HAP-1 (cell line): Measurements from ENCODE around the gene RPTOR.

ENCODE experiments used
- DNase-seq, 2 experiments: peaks; one replicate each; pipeline ENCODE4 v3.0.0-alpha.2; 2016 to 2020; ENCODE audit warnings: low spot score in 2 of 2
- H3K27me3 ChIP-seq: fragments of 250-450 bp; sonication (Bioruptor Pico); 2 replicates; pipeline ENCODE4 v1.5.1; 2020; ENCODE audit warnings: low read depth, mild to moderate bottlenecking, moderate library complexity
- H3K36me3 ChIP-seq: fragments of 250-450 bp; sonication (Bioruptor Pico); replicated peaks from 2 replicates; pipeline ENCODE4 v1.5.1; 2020; ENCODE audit warnings: mild to moderate bottlenecking
- H3K4me1 ChIP-seq: fragments of 250-450 bp; sonication (Bioruptor Pico); 2 replicates; pipeline ENCODE4 v1.5.1; 2020; ENCODE audit warnings: mild to moderate bottlenecking
- H3K4me3 ChIP-seq: fragments of 250-450 bp; sonication (Bioruptor Pico); 2 replicates; pipeline ENCODE4 v1.5.1; 2020; ENCODE audit warnings: mild to moderate bottlenecking, moderate library complexity
- H3K9me3 ChIP-seq: fragments of 250-450 bp; sonication (Bioruptor Pico); 2 replicates; pipeline ENCODE4 v1.5.1; 2020; ENCODE audit warnings: mild to moderate bottlenecking, moderate library complexity
- in situ Hi-C: fragments of 300-500 bp; cut with MboI; formaldehyde crosslinking; loops from 3 replicates; pipeline ENCODE4 v1.14.3; 2020; ENCODE audit warnings: low sequenced_read_pairs, inconsistent platforms, mixed read lengths

Gene RPTOR

DNA sequence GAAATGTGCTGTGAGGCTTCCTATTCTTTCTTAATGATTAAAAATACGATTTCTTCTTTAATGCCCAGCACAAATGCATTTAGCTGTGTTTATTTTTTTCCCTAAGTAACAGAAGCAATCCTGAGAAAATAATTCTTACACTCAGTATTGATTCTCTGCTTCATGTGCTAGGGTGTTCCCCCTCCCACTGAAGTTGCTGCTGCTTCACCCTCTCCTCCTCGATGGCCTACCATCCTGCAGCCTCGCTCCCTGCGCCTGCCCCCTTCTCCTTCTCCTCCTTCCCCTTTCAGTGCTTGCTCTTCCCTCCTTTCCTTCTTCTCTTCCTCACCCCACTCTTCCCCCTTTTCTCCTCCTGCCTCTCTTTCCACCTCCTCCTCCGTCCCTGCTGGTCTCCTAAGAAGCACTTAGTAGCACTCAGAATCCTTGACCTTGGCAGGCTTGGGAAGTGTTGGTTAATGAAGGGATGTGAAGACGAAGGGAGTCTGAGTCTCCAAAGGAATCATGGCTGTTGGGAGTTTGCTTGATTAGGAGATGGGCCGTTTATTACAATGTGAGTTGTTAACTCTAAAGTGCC is 119.7 kb downstream of the RPTOR start:
- no peak overlapping the region for H3K4me3 ChIP-seq
- H3K9me3 ChIP-seq = no peaks in the 10 kb centered on the region
- no peaks in the 10 kb centered on the region for H3K36me3 ChIP-seq
- no peak for DNase-seq
- in situ Hi-C loops = no loop called here
- peaks cover 3% of the 10 kb centered on the region for H3K4me1 ChIP-seq
- H3K27me3 ChIP-seq = no peaks in the 10 kb centered on the region

GRCh38 chr17:80665792-80666191 is 121.2 kb downstream of the RPTOR start:
- in situ Hi-C loops = no loop called here
- Histone ChIP-seq H3K9me3 (no peaks in the 10 kb centered on the region), H3K36me3 (no peaks in the 10 kb centered on the region), H3K4me1 (peaks cover 3% of the 10 kb centered on the region), H3K27me3 (no peaks in the 10 kb centered on the region), H3K4me3 (no peak overlapping the region)
- DNase-seq = no peak

- Histone ChIP-seq H3K36me3 (no peaks in the 10 kb centered on the region), H3K9me3 (no peaks in the 10 kb centered on the region), H3K27me3 (no peaks in the 10 kb centered on the region), H3K4me1 (peaks cover 3% of the 10 kb centered on the region), H3K4me3 (no peak overlapping the region)
- no peak for DNase-seq
- in situ Hi-C loops = no loop called here
Observed at GRCh38 chr17:80666867-80667266, 122.2 kb downstream of the RPTOR start.

- H3K4me3 ChIP-seq = no peak overlapping the region
- peaks cover 3% of the 10 kb centered on the region for H3K4me1 ChIP-seq
- in situ Hi-C loops = no loop called here
Observed at GRCh38 chr17:80667462-80668277, 123.0 kb downstream of the RPTOR start.

DNA sequence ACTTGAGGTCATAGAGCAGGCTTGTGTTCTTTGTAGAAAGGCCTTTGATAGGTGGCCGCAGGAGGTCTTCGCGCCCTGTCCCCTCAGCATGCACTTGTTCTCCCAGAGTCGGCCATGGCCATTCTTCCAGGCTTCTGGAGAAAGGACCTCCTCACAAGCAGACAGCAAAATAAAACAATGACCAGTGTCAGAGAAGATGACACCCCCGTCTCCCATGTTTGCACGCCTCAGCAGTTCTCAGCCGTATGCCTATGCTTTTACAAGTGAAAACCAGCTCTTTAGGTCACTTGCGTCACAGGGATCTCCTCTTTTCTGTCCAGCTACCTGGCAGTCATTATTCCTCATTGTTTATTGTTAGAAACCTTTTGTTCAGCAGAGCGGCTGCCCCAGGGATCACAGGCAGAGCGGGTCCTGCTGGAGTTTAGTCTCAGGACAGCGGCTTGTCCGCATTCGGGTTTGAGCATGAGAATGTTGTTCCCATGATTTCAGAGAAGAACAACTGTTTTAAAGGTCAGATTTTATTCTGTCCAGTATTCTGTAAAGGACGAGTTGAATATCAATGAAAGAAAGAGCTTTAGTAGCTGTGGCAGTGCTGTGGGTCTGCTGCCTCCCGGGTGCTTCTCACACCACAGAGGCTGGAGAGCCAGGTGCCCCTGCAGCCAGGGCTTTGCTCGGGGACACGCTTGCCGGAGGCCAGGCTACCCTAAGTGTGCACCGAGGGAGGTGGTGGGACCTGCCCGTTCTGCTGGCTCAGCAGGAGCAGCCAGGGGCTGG is 123.9 kb downstream of the RPTOR start:
- in situ Hi-C loops = no loop called here
- no peak for DNase-seq
- no peak overlapping the region for H3K4me3 ChIP-seq
- H3K9me3 ChIP-seq = no peaks in the 10 kb centered on the region
- H3K36me3 ChIP-seq = no peaks in the 10 kb centered on the region
- no peaks in the 10 kb centered on the region for H3K27me3 ChIP-seq
- H3K4me1 ChIP-seq = peaks cover 3% of the 10 kb centered on the region

More at GRCh38 chr17:80667462-80668277, 123.0 kb downstream of the RPTOR start:
- Histone ChIP-seq H3K36me3 (no peaks in the 10 kb centered on the region), H3K27me3 (no peaks in the 10 kb centered on the region), H3K9me3 (no peaks in the 10 kb centered on the region)
- no peak for DNase-seq

DNA sequence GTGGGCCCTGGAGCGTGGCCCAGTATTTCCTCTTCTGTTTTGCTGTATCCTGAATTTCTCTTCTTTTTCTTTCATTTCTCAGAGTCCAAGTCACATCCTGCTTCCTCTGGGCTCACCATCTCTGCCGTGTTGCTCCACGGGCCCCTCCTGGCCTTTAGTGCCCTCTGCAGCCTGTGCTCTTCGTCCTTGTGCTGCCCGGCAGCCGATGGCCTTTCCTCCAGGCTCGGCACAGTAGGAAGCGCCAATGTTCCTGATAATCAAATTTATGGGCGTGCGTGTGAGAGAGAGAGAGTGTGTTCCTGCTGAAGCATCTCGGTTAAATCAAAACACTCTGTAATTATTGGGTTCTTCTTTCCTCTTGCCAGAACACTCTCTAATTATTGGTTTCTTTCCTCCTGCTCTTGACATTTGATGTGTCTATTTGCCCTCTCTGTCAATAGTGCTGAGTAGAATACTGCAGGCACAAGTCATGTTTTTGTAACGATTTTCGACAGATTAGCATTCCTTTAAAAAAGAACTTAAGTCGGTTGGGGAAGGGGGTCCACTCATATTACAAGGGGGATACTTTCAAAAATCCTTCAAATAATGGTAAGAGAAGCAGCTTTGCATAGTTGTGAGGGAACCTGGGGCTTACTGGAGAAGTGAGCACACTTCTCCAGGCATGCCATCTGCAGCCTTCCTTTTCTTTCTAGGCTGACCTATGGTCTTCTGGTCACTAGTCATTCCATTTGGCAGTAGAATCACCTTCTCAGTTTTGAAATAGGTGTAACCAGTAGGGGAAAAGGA is 126.6 kb downstream of the RPTOR start:
- in situ Hi-C loops = no loop called here
- no peaks in the 10 kb centered on the region for H3K36me3 ChIP-seq
- no peak overlapping the region for H3K4me3 ChIP-seq
- no peak for DNase-seq
- no peaks in the 10 kb centered on the region for H3K4me1 ChIP-seq
- no peaks in the 10 kb centered on the region for H3K27me3 ChIP-seq
- H3K9me3 ChIP-seq = no peaks in the 10 kb centered on the region

DNA sequence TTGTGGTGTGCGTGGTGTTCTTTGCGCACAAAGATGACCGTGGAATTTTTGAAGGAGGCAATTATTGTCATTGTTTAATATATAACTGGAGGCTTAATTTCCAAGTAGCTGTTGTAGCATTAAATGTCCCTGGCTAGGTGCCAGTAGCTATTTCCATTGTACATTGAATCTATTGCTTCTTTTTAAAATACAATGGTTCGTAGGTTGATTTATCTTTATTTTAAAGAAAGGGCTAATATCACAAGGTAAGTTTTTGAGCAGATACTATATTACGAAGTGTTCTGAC is 127.1 kb downstream of the RPTOR start:
- H3K9me3 ChIP-seq = no peaks in the 10 kb centered on the region
- H3K36me3 ChIP-seq = no peaks in the 10 kb centered on the region
- no peak overlapping the region for H3K4me3 ChIP-seq
- H3K4me1 ChIP-seq = no peaks in the 10 kb centered on the region
- no peak for DNase-seq
- H3K27me3 ChIP-seq = no peaks in the 10 kb centered on the region
- in situ Hi-C loops = no loop called here

GRCh38 chr17:80673152-80673920 is 128.7 kb downstream of the RPTOR start:
- in situ Hi-C loops = no loop called here
- no peaks in the 10 kb centered on the region for H3K27me3 ChIP-seq
- no peaks in the 10 kb centered on the region for H3K36me3 ChIP-seq
- H3K9me3 ChIP-seq = no peaks in the 10 kb centered on the region
- H3K4me3 ChIP-seq = no peak overlapping the region
- H3K4me1 ChIP-seq = peaks cover 8% of the 10 kb centered on the region
- DNase-seq = no peak

DNA sequence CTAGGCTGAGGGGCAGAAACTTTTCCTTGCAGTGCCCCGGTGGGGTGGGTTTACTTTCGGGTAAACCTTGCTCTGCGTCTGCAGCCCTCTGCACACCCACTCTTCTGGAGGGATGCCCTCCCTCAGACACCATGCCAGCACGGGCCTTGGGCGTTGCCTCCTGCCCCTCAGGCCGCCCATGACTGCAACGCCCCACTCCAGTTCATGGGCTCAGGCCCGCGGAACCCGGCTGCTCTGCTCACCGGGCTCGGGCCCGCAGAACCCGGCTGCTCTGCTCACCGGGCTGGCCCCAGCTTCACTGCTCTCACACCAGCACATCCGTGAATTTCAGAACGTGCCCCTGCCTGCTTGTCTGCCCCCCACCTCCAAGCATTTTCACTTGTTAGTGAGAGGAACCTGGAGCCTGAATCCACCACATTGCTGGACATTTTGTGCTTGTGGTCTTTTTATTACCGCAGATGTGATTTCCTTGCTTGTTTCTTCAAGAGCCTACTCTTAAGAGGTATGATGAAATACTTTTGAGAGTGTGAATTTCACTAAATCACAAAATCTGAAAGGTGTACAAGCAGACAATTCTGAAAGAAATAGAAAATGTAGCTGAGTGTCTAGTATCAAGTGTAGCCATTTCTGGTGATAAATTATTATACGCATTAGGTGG is 130.9 kb downstream of the RPTOR start:
- in situ Hi-C loops = no loop called here

GRCh38 chr17:80676096-80676466 is 131.4 kb downstream of the RPTOR start:
- DNase-seq = no peak
- in situ Hi-C loops = no loop called here
- Histone ChIP-seq H3K4me1 (peaks cover 8% of the 10 kb centered on the region), H3K36me3 (no peaks in the 10 kb centered on the region), H3K9me3 (no peaks in the 10 kb centered on the region), H3K27me3 (no peaks in the 10 kb centered on the region), H3K4me3 (no peak overlapping the region)

More for the DNA sequence above, 130.9 kb downstream of the RPTOR start:
- DNase-seq = no peak
- H3K36me3 ChIP-seq = no peaks in the 10 kb centered on the region
- H3K4me3 ChIP-seq = no peak overlapping the region
- H3K9me3 ChIP-seq = no peaks in the 10 kb centered on the region
- H3K27me3 ChIP-seq = no peaks in the 10 kb centered on the region
- H3K4me1 ChIP-seq = peaks cover 8% of the 10 kb centered on the region

DNA sequence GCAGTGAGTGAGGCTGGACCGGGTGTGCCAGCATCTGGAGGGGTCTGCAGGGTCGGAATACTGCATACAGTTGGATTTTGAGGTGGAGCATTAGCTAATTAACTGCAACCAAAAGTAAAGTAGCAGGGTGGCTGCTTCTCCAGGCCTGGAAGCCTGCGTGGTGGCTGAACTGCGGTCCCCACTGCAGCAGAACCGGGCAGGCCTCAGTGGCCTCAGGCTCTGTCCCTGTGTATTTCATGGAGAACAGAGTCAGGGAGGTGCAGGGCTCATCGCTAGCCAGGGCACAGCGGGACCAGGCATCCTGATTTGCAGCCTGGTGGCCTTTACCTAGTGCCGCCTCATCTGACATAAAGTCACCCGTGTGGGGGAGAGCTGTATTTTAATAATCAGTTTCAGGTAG is 131.9 kb downstream of the RPTOR start:
- no peaks in the 10 kb centered on the region for H3K36me3 ChIP-seq
- H3K9me3 ChIP-seq = no peaks in the 10 kb centered on the region
- in situ Hi-C loops = no loop called here
- no peak for DNase-seq
- H3K27me3 ChIP-seq = no peaks in the 10 kb centered on the region
- H3K4me1 ChIP-seq = peaks cover 8% of the 10 kb centered on the region
- H3K4me3 ChIP-seq = no peak overlapping the region

GRCh38 chr17:80677214-80677756 is 132.6 kb downstream of the RPTOR start:
- peaks cover 8% of the 10 kb centered on the region for H3K4me1 ChIP-seq
- no peaks in the 10 kb centered on the region for H3K27me3 ChIP-seq
- no peak overlapping the region for H3K4me3 ChIP-seq
- in situ Hi-C loops = no loop called here
- DNase-seq = peak in 1 of 2 experiments; percentile 18
- H3K9me3 ChIP-seq = no peaks in the 10 kb centered on the region
- no peaks in the 10 kb centered on the region for H3K36me3 ChIP-seq
